ENCODE measurements around the gene CALR3. TPM values are rescaled to one million over a fixed set of nuclear protein-coding genes. Genes with fewer than 3 reads are reported as not detected.

The CALR3 gene
- total RNA-seq, 1 donor from 2014 or later: not detected

GRCh38 chr19:16463341-16463990, 32.5 kb downstream of the CALR3 start:
- DNase-seq: no peak
- intact Hi-C loops (cut with micrococcal nuclease): no loop called here
- Mint-ChIP-seq H3K36me3 (ENCODE audit: low read depth) (peaks cover 9% of the 10 kb centered on the region), H3K27ac (no peak overlapping the region), H3K9me3 (no peaks in the 10 kb centered on the region), H3K4me1 (peaks cover 21% of the 10 kb centered on the region), H3K27me3 (no peaks in the 10 kb centered on the region), H3K4me3 (no peak overlapping the region)

DNA sequence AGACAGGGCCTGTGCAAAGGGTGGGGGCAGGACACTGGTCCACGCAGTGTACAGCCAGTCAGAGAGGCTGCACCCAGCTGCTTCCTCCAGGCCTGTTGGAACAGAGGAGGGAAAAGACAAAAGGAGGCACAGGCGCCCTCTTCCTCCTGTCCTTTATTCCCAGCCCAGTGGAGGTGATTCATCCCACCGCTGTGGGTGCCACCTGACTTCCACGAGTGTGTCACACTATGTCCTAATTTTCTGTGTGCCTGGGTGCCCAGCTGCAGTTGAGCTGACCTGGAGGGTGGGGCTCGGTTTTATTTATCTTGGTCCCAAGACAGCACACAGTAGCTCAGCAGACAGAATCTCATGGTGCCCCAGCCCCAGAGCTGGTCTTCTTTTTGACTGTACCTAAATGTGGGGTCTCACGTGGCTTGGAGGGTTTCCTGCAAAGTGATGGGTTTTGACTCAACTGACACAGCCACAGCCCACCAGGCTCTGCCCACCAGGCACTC, 33.2 kb downstream of the CALR3 start:
- Mint-ChIP-seq H3K36me3 (ENCODE audit: low read depth) (peaks cover 7% of the 10 kb centered on the region), H3K4me3 (no peak overlapping the region), H3K27me3 (no peaks in the 10 kb centered on the region), H3K4me1 (peaks cover 24% of the 10 kb centered on the region), H3K27ac (no peak overlapping the region), H3K9me3 (no peaks in the 10 kb centered on the region)
- DNase-seq: no peak
- intact Hi-C loops (cut with micrococcal nuclease): no loop called here

DNA sequence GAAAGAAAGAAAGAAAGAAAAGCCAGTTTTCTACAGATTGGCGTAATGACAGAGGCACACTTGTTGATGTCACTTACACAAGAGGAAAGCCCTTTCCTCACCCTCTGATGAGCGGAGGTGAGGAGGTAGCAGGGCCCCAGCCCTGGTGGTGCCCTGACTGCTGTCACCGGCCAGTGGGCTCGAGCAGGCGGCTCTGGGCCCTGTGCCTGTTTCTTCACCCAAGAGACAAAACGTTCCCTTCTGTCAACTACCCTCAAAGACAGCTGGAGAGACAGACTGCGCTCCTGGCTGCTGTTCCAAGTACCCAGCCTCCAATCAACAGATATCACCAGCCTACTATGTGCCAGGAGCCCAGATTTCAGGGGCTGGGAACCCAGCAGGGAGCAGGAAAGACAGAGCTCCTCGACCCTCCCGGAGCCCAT, 34.3 kb downstream of the CALR3 start:
- Mint-ChIP-seq H3K4me1 (peaks cover 34% of the 10 kb centered on the region), H3K4me3 (no peak overlapping the region), H3K27me3 (no peaks in the 10 kb centered on the region), H3K36me3 (ENCODE audit: low read depth) (peaks cover 7% of the 10 kb centered on the region), H3K9me3 (no peaks in the 10 kb centered on the region), H3K27ac (no peak overlapping the region)
- no peak for DNase-seq
- intact Hi-C loops (cut with micrococcal nuclease): no loop called here

- Mint-ChIP-seq H3K36me3 (ENCODE audit: low read depth) (peaks cover 4% of the 10 kb centered on the region), H3K4me1 (peaks cover 32% of the 10 kb centered on the region), H3K9me3 (no peaks in the 10 kb centered on the region)
Measured at GRCh38 chr19:16460454-16460853, 35.5 kb downstream of the CALR3 start.

DNA sequence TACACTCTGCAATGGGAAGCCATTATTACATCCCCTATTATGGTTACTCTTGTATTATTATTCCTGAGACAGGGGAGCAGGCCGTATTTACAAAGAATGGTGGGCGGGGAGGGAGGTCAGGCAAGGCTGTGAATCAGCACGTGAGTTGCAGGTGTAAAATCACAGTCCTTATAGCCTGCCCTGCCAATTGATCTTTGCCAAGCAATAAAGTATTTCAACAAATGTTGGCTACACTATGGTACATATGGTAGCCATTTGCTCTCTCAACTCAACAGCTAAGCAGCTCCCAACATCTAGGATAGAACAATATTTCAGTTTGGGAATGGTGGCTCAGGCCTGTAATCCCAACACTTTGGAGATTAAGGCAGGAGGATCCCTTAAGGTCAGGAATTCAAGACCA, 36.3 kb downstream of the CALR3 start:
- DNase-seq: no peak
- no peak overlapping the region for H3K4me3 Mint-ChIP-seq
- H3K4me1 Mint-ChIP-seq: peaks cover 32% of the 10 kb centered on the region
- intact Hi-C loops (cut with micrococcal nuclease): no loop called here
- H3K9me3 Mint-ChIP-seq: no peaks in the 10 kb centered on the region
- H3K36me3 Mint-ChIP-seq (ENCODE audit: low read depth): peaks cover 4% of the 10 kb centered on the region
- no peaks in the 10 kb centered on the region for H3K27me3 Mint-ChIP-seq
- no peak overlapping the region for H3K27ac Mint-ChIP-seq

More at GRCh38 chr19:16460454-16460853, 35.5 kb downstream of the CALR3 start:
- no peak for DNase-seq
- intact Hi-C loops (cut with micrococcal nuclease): no loop called here
- H3K4me3 Mint-ChIP-seq: no peak overlapping the region
- H3K27ac Mint-ChIP-seq: no peak overlapping the region
- H3K27me3 Mint-ChIP-seq: no peaks in the 10 kb centered on the region

DNA sequence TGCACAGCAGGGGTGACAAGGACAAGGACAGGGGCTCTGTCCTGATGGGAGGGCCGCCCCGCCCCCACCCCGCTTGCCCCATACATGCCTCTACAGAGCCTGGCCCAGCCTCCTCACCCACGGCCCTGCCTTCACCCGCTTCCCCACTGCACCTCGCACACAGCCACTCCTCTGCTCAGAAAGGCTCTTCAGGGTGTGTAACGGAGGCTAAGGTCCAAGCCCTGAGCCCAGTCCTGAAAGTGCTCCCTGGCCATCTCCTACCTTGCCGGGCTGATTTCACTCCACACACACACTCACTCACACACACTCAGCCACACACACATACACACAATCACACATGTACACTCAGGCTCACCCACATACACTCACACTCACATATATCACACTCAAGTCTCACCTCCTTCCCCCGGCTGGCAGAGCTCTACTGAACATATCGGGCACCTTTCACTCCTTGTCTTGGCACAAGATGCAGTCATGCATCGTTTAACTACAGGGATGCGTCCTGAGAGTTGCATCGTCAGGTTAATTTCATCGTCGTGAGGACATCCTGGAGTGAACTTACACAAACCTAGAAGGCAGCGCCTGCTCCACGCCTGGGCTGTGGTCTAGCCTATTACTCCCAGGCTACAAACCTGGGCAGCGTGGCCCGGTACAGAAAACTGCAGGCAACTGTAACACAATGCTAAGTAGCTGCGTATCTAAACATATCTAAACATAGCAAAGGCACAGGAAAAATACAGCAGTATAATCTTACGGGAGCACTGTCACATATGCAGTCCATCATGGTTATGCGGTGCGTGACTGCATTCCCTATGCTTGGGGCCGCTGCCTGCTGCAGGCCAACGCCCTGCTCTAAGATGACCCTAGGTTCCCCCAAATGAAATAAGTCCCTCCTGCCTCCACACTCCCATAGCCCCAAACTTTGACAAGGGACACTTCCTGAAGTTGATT, 37.3 kb downstream of the CALR3 start:
- Mint-ChIP-seq H3K36me3 (ENCODE audit: low read depth) (peaks cover 7% of the 10 kb centered on the region), H3K4me1 (peaks cover 32% of the 10 kb centered on the region), H3K4me3 (no peak overlapping the region), H3K27ac (no peak overlapping the region), H3K27me3 (no peaks in the 10 kb centered on the region), H3K9me3 (no peaks in the 10 kb centered on the region)
- intact Hi-C loops (cut with micrococcal nuclease): no loop called here
- no peak for DNase-seq

DNA sequence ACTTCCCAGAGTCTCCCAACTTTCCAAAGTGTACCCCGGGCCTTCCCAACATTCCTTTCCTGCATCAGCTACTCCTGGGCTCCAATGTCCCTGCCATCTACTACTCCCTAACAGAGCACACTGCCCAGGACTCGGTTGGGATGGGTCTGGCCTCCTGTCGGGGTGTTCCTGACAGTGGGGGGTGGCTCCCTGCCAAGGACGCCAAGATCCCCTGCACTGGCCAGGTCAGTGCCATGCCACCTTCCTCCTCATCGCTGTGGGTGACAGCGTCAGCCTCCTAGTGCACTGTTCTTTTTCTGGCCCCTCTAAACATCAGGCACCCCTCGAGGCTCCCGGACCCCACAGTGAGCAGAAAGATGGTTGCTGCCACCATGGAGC, 38.0 kb downstream of the CALR3 start:
- H3K27me3 Mint-ChIP-seq: no peaks in the 10 kb centered on the region
- H3K4me3 Mint-ChIP-seq: no peak overlapping the region
- intact Hi-C loops (cut with micrococcal nuclease): no loop called here
- no peak for DNase-seq
- H3K27ac Mint-ChIP-seq: no peak overlapping the region
- H3K36me3 Mint-ChIP-seq (ENCODE audit: low read depth): peaks cover 3% of the 10 kb centered on the region
- H3K9me3 Mint-ChIP-seq: no peaks in the 10 kb centered on the region
- peaks cover 28% of the 10 kb centered on the region for H3K4me1 Mint-ChIP-seq

GRCh38 chr19:16457195-16457953, 38.6 kb downstream of the CALR3 start:
- Mint-ChIP-seq H3K36me3 (ENCODE audit: low read depth) (peaks cover 3% of the 10 kb centered on the region), H3K27me3 (no peaks in the 10 kb centered on the region), H3K4me1 (peaks cover 28% of the 10 kb centered on the region), H3K4me3 (no peak overlapping the region), H3K9me3 (no peaks in the 10 kb centered on the region), H3K27ac (no peak overlapping the region)
- no peak for DNase-seq
- intact Hi-C loops (cut with micrococcal nuclease): no loop called here

- no peaks in the 10 kb centered on the region for H3K9me3 Mint-ChIP-seq
- no peak for DNase-seq
- intact Hi-C loops (cut with micrococcal nuclease): no loop called here
- no peaks in the 10 kb centered on the region for H3K27me3 Mint-ChIP-seq
- peaks cover 3% of the 10 kb centered on the region for H3K36me3 Mint-ChIP-seq (ENCODE audit: low read depth)
- H3K4me1 Mint-ChIP-seq: peaks cover 28% of the 10 kb centered on the region
- H3K4me3 Mint-ChIP-seq: no peak overlapping the region
- no peak overlapping the region for H3K27ac Mint-ChIP-seq
Measured at GRCh38 chr19:16456652-16457194, 39.2 kb downstream of the CALR3 start.

DNA sequence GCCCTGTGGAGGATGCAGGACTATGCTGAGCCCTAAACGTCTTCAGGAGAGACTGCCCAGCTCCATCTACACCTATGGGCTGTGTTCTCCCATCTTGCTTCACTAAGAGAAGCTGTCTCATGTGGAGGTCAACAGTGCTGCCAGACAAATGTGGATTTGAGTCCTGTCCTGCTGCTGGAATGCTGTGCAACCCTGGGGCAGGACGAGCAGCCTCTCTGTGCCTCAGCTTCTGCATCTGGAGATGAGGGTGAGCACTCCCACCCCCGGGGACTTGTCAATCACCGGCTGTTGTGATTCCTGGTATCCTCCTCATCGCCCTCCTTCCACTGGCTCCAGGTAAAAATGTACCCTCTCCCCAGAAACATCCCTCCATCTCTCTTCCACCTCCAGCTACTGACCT, 40.5 kb downstream of the CALR3 start:
- no peaks in the 10 kb centered on the region for H3K27me3 Mint-ChIP-seq
- H3K36me3 Mint-ChIP-seq (ENCODE audit: low read depth): peaks cover 5% of the 10 kb centered on the region
- no peak overlapping the region for H3K4me3 Mint-ChIP-seq
- intact Hi-C loops (cut with micrococcal nuclease): no loop called here
- no peaks in the 10 kb centered on the region for H3K9me3 Mint-ChIP-seq
- no peak for DNase-seq
- no peak overlapping the region for H3K27ac Mint-ChIP-seq
- H3K4me1 Mint-ChIP-seq: peaks cover 25% of the 10 kb centered on the region

- Mint-ChIP-seq H3K4me3 (no peak overlapping the region), H3K4me1 (peaks cover 28% of the 10 kb centered on the region), H3K27ac (no peak overlapping the region), H3K36me3 (ENCODE audit: low read depth) (peaks cover 10% of the 10 kb centered on the region), H3K9me3 (peaks cover 3% of the 10 kb centered on the region), H3K27me3 (no peaks in the 10 kb centered on the region)
- DNase-seq: no peak
- intact Hi-C loops (cut with micrococcal nuclease): no loop called here
Measured at GRCh38 chr19:16454351-16454918, 41.5 kb downstream of the CALR3 start.

- peaks cover 3% of the 10 kb centered on the region for H3K9me3 Mint-ChIP-seq
- H3K36me3 Mint-ChIP-seq (ENCODE audit: low read depth): peaks cover 15% of the 10 kb centered on the region
- peaks cover 27% of the 10 kb centered on the region for H3K4me1 Mint-ChIP-seq
- H3K27ac Mint-ChIP-seq: no peak overlapping the region
- no peak overlapping the region for H3K4me3 Mint-ChIP-seq
- intact Hi-C loops (cut with micrococcal nuclease): no loop called here
- DNase-seq: no peak
- H3K27me3 Mint-ChIP-seq: no peaks in the 10 kb centered on the region
Measured at GRCh38 chr19:16452325-16452724, 43.6 kb downstream of the CALR3 start.

DNA sequence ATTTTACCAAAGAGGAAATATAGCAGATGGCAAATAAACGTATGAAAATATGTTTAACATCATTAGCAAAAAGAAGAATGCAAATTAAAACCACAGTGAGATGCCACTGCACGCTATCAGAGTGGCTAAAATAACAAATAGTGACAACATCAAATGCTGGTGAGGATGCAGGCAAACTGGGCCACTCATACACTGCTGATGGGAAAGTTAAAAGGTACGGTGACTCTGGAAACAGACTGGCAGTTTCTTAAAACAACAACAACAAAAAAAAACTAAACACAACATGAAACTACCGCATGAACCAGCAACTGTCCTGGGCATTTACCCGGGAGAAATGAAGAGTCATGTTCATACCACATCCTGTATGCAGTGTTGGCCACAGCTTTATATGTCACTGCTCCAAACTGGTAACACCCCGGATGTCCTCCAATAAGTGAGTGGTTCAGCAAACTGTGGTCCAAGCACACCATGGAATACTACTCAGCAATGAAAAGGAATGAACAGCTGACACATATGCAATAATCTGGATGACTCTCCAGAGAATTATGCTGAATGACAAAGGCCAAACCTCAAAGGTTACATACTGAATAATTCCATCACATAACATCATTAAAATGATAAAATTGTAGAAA, 46.5 kb downstream of the CALR3 start:
- H3K27ac Mint-ChIP-seq: peak overlapping the region; percentile 84
- DNase-seq: peak; percentile 80
- intact Hi-C loops (cut with micrococcal nuclease): no loop called here
- no peaks in the 10 kb centered on the region for H3K27me3 Mint-ChIP-seq
- peaks cover 3% of the 10 kb centered on the region for H3K9me3 Mint-ChIP-seq
- peaks cover 16% of the 10 kb centered on the region for H3K36me3 Mint-ChIP-seq (ENCODE audit: low read depth)
- H3K4me1 Mint-ChIP-seq: peaks cover 35% of the 10 kb centered on the region
- peak overlapping the region; percentile 28 for H3K4me3 Mint-ChIP-seq
